HG02678 (cell line): ENCODE measurements around the gene OXNAD1.

Experiments used
- ATAC-seq: cut with Tn5 transposase; IDR thresholded peaks from one replicate; pipeline ENCODE4 v1.9.1; 2021; ENCODE audit warnings: mild to moderate bottlenecking, moderate library complexity; ENCODE audit not compliant: unreplicated experiment

Gene OXNAD1

DNA sequence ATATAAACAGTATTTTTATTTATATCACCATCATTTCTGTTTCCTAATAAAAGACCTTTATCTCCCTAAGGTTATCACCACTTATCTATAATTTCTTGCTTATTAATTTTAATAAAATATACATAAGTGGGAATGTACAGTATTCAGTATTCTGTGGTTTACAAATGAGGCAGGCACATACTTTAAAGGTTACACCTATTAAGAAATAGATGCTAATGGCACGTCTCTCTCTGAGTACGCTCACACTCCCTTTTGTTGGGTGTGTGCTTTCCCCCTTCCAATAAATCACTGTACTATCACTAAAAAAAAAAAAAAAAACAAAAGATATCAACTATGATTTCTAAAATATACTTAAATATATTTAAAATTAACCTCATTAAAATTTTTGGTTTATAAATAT, 8.9 kb downstream of the OXNAD1 start:
- no peak for ATAC-seq

DNA sequence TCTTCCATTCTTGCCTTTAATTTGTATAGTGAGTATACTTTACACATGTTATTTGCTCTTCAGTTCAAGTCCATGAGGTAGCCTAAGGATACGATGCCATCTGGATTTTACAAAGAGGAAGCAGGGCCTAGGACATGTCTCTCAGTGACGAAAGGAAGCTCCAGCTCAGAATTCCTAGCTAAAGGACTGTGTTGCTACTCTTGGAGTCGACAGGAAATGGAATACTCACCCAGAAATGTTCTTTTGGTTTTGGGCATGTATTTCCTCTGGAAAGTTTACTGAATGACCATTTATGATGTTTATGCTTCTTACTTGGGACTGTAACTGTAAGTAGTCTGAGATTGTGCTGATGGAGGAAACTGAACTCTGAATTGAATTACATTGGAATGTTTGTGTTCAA, 12.5 kb downstream of the OXNAD1 start:
- ATAC-seq = no peak

DNA sequence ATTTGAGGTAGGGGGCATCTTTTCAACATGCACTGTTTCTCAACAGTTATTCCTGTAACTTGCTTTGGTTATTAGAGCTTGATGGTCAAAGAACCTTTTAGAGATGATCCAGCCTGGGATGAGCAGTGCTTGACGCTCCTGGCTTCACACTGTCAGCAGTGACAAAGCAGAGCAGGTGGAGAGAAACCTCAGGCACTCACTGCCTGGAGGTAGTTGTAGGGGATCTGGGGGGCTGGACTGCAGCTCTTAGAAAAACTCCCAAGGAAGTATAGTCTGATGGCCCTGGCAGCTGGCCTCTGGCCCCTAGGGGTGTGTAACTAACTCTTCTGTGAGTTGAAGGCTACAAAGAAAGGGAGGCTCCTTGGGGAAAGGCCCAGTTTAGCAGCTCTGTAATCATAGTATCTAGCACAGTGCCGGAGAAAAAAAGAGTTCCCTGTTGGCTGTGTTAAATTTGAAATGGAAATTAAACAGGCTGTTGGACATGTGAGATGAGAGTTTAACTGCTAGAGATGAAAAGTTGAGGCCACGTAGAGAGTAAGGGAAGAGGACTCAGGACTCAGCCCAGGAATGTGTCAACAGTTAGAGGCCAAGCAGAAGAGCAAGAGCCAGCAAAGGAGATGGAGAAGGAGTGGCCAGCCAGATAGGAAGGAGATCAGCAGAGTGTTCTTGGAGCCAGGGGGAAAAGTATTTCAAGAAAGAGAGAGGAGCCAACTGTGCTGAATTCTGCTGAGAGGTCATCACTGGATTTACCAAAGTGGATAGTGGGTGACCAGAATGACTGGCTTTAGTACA, 14.2 kb downstream of the OXNAD1 start:
- ATAC-seq = no peak

DNA sequence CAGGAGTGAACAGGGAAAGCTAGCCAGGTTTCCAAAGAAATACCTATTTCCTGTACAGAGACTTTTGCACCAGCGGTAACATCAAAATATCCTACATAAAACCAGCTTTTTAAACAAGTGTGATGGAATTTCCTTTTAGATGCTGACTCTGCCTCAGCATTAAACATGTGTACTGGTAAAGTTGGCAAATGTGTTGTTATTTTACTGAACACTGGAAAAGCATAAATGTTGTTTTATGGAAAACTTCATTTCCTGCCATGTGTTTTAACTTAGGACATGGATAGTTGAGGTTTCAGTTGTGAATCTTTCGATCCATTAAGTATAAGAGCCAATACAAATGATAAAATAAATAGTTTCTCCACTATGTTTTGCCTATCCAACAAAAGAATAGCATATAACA, 15.7 kb downstream of the OXNAD1 start:
- no peak for ATAC-seq

DNA sequence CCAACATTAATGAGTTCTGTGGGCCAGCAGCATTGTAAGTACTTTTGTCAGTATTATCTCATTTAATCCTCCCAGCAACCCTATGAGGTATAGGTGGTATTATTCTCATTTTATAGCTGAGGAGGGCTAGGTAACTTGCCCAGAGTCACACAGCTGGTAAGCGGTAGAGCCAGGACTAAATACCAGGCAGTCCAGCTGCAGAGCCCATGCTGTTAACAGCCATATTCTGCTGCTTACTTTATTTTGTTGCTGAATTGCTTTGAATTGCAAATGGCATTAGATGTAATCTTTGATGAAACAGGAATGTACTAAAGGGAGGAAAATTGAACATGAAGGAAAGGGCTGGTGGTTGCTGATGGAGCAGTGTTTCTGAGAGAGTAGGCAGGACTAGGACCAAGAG, 19.6 kb downstream of the OXNAD1 start:
- ATAC-seq = no peak

DNA sequence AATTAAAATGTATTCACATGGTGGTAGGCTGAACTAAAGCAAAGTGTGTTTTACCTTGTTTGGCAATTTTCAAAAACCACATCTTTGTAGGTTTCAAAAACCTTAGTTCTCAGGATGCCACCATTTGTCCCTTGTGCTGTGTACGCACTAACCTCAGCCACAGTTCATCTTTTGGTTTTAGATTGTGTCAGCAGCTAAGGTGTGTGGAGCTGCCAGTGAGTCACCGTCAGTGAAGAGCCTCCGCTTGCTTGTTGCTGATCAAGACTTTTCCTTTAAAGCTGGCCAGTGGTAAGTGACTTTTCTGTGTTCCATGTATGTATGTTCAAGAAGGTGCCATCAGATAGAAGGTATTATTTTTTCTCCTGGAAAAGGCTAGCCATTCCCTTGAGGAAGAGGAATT, 21.1 kb downstream of the OXNAD1 start:
- ATAC-seq = no peak

DNA sequence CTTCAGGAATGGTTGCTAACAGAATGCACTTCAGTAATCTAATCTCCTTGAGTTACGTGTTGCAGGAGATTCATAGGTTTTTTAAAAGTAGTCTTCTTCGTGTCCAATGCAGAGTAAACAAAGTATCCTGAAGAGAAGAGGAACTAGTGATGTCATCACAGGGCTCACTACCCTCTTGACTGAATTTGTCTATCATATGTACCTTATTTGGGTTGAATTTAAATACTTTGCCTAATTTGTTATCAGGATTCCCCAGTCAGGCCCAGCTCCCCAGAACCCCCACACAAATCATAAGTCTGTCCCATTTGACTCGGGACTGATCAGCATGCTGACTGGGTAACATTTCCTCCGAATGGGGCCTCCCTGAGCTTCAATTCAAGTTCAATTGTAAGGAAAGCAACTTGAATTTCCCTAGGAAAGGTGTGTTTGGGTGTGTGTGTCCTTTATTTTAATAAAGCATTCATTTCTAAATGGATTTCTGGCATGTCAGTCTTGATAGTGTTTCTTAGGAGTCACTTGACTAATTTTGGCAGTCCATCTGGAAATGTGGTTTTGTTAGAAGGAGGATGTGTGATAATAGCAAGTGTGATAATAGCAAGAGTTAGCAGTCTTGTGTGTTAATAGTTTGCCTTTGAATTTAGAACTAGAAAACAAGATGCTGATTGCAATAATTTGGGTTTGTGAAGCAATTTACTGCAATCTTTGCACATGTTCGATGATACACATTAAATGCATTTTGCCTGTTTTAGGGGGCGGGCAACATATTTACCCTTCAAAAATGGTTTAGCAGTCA, 21.9 kb downstream of the OXNAD1 start:
- no peak for ATAC-seq

DNA sequence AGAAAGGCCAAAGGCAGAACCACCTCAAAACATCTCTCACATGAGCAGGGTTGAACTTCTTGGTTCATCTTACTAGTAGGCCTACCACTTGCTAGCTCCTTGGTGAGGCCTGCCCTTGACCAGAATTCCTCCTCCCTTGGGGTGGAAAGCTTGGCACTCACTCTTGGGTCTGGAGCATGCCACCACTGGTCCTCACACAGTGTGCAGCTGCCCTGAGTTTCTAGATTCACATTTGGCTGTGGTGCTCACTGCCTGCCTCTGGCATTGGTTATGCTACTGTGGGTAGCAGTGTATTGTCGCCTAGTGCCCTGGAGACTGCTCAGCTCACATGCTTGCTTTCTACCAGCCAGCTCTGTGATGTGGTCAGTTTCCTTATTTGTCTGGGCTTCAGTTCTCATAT, 23.7 kb downstream of the OXNAD1 start:
- ATAC-seq = no peak

DNA sequence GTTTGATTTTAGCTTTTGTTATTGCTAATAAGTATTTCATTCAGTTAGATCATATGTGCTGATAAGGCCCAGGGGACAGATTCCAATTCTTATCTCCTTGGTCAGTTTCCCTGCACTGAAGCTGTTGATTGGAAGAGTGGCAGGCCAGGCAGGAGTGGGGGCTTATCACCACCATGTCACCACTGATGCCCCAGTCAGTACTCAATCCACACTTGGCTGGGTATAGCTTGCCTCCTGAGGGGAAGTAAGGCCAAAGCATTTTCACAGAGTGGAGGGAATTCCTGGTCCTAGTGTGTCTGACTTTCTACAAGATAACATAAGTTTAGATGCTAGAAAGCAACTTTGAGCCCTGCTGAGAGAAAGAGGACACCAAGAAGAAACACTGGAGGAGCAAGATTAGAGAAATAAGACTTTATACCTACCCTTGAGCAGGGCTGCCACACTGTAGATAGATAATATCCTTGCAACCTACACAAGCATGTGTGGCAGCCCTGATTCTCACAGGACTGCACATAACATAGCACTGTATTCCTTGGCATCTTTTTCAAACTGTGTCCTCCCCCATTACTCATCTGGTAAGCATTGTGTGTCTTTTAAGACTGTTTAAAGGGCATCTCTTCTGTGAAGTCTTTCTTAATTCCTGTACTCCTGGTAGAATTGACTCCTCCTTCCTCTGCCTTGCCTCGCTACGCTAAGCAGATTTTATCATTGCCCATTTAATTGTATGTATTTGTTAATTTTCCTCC, 24.3 kb downstream of the OXNAD1 start:
- no peak for ATAC-seq

DNA sequence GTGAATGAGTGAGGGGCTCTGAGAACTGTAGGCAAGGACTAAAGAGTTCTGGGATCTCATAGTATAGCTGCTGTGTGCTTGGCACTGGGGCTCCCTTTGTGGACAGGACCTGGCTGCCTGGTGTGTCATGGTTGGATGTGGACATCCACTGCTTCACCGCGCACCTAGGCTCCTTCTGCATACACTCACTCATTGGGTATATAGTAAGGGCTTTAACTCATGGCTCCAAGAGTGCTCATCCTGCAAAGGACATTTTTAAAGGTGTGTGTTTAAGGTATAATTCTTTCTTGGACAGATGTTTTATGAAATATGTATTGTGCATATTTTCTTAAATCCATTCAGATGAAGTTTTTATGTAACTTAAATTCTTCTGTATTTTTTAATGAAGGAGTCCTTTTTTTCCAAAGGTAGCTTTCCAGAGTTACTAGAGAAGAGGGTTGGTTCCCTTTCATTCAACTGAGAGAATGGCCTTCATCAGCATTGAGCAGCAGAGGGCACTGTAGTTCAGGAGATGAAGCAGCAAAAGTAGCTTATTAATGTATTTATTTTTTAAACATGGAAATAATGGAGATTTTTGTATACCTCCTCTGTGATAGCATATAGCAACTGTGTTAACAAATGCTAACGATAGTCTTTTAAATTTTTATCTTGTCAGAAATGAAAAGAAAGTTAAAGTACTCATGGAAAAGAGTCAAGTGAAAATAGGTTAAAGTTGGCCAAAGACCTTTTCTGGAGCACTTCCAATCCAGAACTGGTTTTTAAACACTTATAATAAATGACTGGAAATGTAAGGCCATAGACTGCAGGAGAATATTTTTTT, 25.2 kb downstream of the OXNAD1 start:
- no peak for ATAC-seq

DNA sequence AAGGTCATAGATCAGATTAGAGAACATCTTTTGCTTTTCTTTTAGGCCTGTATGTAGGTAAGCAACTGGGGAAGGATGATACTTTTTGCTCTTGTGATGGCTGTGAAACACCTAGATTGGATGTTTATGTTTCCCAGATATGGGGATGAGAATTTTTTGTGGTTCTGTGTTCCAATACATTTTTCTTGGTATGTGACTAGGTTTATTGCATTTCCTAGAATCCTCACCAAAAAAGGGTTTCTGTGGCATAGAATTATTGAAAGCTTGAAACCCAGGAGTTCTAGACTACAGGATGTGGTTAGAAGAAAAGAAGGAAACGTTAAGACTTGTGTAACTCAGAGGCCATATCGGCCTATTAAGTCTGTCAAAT, 25.8 kb downstream of the OXNAD1 start:
- ATAC-seq = peak; percentile 47

DNA sequence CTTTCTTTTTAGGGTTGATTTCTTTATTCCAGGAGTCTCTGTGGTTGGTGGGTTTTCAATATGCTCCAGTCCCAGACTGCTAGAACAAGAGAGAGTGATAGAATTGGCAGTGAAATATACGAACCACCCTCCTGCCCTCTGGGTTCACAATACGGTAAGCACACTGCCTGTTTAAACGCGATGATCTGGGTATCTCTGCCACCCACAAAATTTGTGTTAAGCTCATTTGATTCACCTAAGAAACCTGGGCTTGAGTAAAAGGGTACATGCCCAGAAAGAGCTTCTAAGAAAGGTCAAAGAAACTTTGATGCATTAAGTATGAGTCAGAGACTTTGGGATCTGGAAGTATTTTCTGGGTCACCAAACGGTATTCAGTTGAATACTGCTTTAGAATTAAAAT, 29.8 kb downstream of the OXNAD1 start:
- no peak for ATAC-seq

DNA sequence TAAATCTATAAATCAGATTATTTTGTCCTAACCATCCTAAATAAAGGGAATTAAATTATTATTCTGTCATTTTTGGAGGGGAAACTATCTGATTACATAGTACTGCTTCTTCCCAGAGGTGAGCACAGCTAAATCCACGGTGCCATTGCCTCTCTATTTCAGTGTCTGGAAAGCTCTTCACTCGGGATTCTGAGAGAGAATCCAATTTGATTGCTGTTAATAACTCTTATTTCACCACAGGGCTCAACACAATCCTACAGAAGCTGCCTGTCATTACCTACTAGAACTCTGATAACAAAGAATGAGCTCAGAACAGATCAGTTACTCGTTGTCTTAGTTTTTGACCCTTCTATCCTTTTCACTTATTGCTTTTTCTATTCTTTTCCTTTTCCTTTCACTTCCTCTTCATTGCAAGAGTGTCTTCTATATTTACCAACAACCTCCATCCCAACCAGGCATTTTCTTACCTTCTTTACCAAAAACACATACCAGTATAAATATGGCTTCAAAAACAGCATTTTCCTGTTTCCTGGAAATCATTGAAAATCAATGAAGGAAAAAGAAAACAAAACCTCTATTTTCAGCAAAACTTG, 30.4 kb downstream of the OXNAD1 start:
- no peak for ATAC-seq

DNA sequence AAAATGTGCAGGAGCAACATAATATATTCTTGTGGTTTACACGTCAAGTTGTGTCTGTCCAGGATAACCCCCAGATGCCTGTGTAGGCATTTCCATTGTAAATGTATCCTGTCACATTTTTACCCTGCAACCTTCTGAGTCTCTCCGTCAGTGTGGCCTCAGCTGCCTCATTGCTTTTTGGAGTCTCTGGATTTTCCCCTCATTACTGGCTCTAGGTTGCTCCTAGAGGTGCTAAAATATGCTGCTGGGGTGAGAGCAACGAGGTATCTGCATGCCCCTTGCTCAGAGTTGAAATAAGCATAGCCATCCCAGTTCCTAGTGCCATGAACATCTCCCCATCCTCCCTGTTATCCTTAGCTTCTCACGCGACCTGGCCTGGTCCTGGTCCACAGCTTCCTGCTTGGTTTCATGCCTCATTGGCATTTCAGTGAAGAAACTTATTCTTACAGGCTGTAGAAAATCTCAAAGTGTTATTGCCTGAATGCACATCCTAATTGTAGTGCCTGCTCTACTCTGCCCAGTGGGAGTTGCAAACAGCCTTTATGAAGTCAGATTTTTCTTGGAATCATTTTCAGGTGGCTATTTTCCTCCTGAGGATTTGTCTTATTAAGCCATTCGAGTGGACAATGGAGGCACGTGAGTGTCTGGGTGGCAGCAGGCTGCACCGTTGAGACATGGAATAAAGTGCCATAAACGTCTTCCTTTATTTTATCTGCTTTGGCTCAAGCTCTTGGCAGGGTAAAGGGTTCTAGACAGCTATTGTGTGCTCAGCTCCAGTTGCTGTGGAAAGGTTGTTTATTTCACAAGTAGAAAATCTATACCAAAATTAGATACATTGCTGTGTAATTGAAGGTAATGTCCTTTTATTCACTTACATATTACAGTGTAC, 33.2 kb downstream of the OXNAD1 start:
- ATAC-seq = no peak

DNA sequence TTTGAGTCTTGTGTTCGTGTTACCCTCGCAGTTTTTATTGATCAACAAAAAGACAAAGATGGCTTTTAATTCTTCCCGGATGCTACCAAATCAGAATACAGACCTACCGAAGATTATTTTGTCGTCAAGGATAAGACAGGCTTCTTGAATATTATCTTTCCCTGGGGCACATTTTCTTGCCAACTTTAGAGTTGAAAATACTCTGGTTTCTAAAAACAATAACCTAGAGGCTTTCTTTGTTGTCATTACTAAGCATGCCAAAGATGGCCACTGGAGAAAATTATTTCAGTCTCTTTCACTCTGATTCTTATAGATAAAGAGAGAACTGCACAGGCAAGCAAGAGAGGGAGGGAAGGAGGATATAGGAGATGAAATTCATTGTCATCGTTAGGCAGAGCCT, 33.9 kb downstream of the OXNAD1 start:
- ATAC-seq = no peak

DNA sequence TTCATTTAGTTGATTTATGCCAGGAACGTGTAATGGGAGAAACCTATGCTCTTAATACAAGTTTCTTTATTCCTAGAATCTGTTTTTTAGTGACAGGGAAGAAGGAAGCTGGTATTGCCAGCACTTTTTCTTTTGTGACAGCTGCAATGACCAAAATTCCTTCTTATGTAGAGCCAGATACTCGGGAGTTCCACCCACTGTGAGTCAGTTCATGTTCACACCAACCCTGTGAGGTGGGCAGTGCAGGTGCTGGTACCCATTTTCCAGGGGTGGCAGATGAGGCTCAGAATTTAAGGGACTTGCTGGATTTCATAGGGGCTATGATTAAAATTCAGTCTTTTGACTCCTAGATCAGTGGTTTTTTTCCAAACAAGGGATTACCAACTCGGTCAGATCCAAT, 34.7 kb downstream of the OXNAD1 start:
- ATAC-seq = no peak

DNA sequence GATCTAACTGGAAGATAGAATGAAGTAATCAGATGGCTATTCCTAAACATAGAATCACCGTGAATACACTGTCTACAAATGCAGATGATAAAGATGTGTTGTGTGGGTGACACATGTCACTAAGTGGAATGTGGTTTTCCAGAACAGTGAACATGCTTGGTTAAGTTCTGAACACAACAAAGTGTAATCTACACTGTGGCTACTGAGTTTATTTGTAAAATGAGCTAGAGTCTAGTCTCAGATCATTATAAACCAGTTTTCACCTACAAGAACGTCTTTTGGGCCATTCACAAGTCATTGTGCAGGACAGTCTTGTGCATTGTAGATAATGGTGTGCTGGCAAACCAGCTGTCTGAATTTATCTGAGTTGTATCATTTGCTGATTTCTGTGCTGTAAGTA, 35.3 kb downstream of the OXNAD1 start:
- ATAC-seq = peak; percentile 45

DNA sequence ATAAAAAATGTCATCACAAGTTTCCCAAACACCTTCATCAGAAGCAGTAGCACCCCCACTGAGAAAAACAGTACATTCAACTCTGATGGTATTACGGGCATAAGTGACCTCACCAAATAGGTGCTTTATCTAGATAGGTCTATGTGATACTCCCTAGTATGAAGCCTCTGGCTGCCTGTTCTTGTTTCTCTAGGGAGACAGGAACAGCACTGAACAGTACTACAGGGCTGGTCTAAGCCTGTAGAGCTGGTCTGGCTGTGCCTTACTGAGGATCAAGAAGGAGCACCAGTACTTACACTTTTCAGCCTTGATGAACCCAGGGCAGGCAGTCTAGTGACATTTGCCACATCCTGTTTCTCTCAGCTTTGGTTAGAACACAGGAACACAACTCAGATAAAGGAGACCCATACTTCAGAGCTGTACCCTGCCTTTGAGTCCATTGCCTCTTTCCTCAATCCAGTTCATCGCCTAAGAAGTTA, 35.9 kb downstream of the OXNAD1 start:
- ATAC-seq = peak; percentile 64

DNA sequence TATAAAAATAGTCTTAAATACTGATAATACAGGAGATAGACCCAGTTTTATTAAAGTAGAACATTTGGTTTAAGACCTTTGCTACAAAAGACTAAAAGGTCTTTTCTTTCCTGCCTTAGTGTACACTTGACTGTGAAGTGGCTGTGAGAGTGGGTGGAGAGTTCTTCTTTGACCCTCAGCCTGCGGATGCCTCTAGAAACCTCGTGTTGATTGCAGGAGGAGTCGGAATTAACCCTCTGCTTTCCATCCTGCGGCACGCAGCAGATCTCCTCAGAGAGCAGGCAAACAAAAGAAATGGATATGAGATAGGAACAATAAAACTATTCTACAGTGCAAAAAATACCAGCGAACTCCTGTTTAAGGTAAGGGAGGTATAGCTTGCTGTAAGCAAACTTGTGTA, 36.5 kb downstream of the OXNAD1 start:
- ATAC-seq = no peak
